Middle frontal gyrus (tissue), 1 donor: ENCODE results near the gene NOS1AP.

Source experiments
- DNase-seq: peaks from one replicate; pipeline ENCODE4 v3.0.0-alpha.2; 2015; ENCODE audit warnings: low spot score; ENCODE audit errors: extremely low spot score

NOS1AP gene

GRCh38 chr1:162381383-162381782, 311.9 kb downstream of the NOS1AP start, which contains the start of gene C1orf226:
Gene C1orf226 (plus strand): TSS chr1:162381728. CDS start chr1:162381902, 174 bp downstream.
- DNase-seq: no peak

DNA sequence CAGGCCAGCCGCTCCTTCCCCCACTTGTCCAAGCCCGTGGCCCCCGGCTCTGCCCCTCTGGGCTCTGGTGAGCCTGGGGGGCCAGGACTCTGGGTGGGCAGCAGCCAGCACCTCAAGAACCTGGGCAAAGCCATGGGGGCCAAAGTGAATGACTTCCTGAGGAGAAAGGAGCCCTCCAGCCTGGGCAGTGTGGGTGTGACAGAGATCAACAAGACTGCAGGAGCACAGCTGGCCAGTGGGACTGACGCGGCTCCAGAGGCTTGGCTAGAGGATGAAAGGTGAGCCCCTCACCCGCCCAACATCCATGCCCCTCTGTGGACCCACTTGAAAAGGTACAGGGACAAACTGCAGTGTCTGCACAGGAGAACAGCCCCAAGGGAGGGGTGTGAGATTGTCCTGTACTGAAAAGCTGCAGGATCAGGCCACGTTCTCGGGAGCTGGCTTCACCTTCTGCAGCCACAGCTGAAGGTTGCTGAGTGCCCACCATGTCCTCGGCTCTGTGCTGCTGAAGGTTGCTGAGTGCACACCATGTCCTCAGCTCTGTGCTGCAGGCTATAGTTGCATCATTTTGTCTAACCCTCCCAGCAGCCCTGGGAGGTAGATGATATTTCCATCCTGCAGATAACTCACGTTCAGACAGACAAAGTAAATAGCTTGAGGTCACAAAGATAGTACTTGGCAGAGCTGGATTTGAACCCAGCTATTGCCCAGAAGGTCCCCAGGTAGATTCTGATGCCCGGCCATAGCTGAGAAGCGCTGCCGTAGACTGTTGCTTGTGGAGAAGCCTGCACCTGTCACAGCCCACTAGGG, 312.7 kb downstream of the NOS1AP start:
- DNase-seq: no peak

DNA sequence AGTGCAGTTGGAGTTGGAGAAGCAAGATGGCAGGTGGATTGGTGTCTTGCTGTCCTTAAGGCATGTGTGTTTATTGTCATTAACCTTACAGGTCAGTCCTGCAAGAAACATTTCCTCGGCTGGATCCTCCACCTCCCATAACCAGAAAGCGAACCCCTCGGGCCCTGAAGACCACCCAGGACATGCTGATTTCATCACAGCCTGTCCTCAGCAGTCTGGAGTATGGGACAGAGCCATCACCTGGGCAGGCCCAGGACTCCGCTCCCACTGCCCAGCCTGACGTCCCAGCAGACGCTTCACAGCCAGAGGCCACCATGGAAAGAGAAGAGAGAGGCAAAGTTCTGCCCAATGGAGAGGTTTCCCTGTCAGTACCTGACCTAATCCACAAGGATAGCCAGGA, 313.6 kb downstream of the NOS1AP start:
- DNase-seq: no peak

- DNase-seq: no peak
These were observed 314.0 kb downstream of the NOS1AP start for GRCh38 chr1:162383516-162383915.

DNA sequence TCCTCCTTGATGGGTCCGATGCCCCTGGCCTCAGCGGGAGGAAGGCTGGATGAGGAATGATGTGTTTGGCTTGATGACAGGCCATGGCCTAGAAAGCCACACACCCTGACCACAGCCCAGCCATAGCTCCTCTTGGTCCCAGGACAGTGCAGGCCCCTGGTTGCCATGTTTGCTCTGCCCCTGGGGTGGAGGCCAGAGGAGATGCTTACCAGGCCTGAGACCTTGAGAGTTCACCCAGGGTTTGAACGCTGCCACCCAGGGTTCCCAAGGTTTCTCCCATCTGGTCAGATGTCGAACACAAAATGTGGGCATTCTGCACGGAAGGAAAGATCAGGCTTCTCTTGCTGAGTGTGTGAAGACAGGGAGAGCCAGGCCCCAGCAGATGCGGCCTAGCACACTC, 314.6 kb downstream of the NOS1AP start:
- no peak for DNase-seq

GRCh38 chr1:162384601-162385279, 315.2 kb downstream of the NOS1AP start:
- no peak for DNase-seq

DNA sequence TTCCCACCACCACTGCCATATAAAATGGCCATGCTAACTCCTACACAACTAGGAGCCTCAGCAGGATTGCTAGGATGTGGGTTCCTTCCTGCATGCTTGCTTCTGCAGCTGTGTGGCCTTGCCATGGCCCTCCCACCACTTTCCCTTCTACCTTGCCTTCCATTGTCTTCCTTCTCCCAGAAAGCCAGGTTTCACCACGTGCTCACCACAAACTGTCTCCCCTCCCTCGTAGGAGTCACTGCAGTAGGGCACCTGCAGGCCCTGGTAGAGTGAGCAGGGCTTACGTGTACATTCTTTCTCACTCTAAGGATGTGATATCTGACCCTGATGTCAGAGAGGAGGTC, 315.8 kb downstream of the NOS1AP start:
- no peak for DNase-seq

GRCh38 chr1:162385702-162386101, 316.2 kb downstream of the NOS1AP start:
- no peak for DNase-seq

DNA sequence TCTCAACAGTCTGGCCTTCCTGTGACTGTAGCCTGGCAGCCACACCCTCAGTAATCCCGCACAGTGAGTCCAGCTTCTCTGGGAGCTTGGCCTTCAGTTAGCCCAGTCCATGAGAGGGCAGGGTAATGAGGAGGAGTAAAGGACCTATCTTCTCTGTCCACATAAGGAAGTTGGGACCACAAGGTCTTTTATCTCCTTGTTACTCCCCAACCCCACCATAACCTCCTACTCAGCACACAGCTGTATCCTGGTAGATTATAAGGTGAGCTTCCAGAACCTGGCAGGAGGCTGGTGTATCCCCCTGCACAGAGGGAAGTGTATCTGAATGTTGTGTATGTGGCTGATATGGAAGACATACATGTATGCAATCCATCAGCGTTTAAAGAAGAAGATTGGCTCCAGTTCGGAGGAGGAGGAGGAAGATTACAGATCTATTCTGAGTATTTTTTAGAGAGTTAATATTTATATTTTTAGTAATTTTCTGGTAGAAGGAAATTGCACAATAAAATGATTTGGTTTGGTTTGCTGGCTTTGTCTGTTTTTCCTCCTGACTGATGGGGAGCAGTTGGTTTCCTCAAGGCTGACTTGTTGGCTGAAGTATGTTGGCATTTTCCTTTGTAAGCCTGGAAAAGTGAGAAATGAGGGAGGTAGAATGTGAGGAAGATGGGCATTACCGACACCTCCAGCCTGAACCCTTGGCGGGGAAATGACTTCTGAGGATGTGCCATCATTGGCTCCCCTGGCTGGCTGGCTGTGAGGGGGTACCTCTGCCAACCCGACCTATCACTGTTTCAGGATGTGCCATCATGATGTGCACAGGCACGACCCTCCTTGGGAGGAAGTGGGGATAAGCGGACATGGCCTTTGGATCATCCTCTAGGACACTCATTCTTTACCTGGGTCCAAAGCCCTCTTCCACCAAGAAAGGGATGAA, 317.1 kb downstream of the NOS1AP start:
- no peak for DNase-seq

DNA sequence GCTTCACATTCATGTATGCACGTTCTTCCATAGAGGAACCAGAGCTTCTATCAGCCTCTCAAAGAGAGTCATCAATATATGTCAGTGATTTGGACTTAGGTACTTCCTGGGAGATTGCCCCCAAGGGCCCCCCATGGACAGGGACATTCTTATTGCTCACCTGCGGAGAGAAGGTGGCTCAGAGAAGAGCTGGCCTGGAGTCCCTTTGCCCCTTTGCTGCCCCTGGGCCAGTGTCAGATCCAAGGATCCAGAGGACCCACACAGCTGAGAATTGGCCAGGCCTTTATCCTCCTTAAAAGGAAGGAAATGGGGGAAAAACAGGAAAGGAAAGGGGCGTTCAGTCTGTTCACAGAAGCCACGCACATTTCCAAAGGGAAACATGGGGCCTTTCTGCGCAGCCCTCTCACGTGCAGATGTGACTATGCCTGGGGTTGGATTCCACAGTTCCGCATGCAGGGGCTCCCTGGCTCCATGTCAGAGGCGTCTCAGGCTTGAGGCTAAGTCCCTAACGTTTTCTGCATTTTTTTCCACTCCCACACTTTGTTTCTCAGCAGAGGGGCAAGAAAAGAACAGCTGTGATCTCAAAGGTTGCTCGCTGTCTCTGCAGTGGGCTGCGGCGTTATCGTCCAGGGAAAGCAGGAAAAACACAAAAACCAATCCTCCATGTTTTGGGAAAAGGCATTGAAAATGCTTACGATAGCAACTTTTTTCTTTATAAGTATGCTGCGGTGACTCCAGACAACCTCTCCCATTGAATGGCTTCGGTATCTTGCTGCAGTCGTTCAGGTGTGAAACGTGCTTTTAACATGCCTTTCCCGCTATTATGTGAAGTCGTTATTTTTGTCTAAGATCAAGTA, 318.0 kb downstream of the NOS1AP start:
- DNase-seq: no peak

DNA sequence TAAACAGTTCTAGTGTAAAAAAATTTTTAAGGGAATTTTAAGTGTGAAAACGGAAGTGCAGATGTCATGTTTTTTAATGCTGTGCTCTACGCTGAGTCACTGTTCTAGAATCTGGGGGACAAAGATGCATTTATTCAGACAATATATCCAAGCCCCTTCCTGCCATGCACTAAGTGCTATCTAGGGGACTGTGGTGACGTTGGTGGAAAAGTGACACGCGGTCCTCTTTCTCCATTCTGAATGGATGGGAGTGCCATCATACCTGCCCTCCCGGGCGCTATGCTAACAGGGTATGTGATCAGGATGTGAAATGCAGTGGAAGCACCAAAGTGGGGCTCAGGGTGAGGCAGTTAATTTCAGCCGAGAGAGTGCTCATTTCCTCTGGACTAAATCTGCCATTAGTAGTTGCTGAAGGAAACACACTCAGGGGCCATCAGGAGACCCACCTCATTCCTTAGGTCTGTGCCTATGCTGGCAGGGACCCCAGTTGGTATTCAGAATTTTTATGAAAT, 318.6 kb downstream of the NOS1AP start:
- DNase-seq: no peak

GRCh38 chr1:162388615-162389014, 319.1 kb downstream of the NOS1AP start:
- DNase-seq: no peak

- DNase-seq: no peak
These were observed 319.7 kb downstream of the NOS1AP start for GRCh38 chr1:162389021-162389818.

GRCh38 chr1:162389971-162390370, 320.5 kb downstream of the NOS1AP start:
- DNase-seq: no peak

DNA sequence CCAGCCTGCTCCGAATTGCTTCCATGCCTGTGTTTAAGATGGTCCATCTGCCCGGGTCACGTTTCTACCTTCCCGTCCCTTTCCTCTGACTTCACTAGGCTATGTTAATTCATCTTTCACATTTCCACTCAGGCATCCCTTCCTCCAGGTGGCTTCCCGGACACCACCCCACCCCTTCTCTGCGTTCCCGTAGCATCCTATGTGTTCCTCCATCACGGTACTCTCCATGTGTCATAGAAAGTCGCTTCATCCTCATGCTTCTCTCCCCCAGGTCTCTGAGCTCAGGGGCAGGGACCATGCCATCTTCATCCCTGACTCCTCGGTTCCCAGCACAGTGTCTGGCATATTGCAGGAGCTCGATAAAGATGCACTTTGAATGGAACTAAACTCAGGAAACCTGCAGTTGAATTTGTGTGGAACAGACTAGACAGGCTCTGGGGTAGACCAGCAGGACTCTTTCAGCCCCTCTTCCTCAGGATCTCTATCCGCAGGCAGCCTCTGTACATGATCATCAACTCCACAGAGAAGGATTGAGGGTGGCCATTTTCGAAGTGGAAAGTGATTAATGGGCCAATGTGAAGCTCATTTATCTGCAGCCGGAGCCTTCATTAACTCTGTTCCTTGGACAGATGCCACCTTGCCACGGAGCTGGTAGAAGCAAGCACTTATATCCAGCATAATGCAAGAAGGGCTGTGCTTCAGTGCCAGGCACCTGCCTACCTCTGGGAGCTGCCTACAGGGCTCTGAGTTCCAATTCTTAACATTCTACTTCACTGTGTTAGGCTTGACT, 321.1 kb downstream of the NOS1AP start:
- DNase-seq: no peak

- DNase-seq: no peak
These were observed 322.5 kb downstream of the NOS1AP start for GRCh38 chr1:162391790-162392563.

GRCh38 chr1:162396201-162396906, 326.9 kb downstream of the NOS1AP start:
- no peak for DNase-seq

- no peak for DNase-seq
These were observed 327.6 kb downstream of the NOS1AP start for GRCh38 chr1:162397039-162397448.
